Type B pancreatic cell (in vitro differentiated cells): Measurements from ENCODE around the gene SIRT7. TPM values are rescaled to one million over a fixed set of nuclear protein-coding genes. Genes with fewer than 3 reads are reported as not detected.
A peak's percentile ranks its signal among the peaks of the same experiment; 100 is the strongest.

Experiments used
- DNase-seq: peaks from one replicate; pipeline ENCODE4 v3.0.0; 2021; ENCODE audit warnings: mixed read lengths; ENCODE audit not compliant: unreplicated experiment; ENCODE audit errors: extremely low spot score
- H3K27ac Mint-ChIP-seq: 2 replicates; pipeline ENCODE4 v1.8.0; 2021; ENCODE audit warnings: mild to moderate bottlenecking, mixed read lengths
- H3K27me3 Mint-ChIP-seq: 2 replicates; pipeline ENCODE4 v1.8.0; 2021; ENCODE audit warnings: mixed read lengths
- H3K36me3 Mint-ChIP-seq: 2 replicates; pipeline ENCODE4 v1.8.0; 2021; ENCODE audit warnings: mixed read lengths
- H3K4me1 Mint-ChIP-seq: one replicate; pipeline ENCODE4 v1.8.0; 2021; ENCODE audit warnings: mixed read lengths; ENCODE audit not compliant: unreplicated experiment
- H3K4me3 Mint-ChIP-seq: 2 replicates; pipeline ENCODE4 v1.8.0; 2021; ENCODE audit warnings: mild to moderate bottlenecking, mixed read lengths
- H3K9me3 Mint-ChIP-seq: 2 replicates; pipeline ENCODE4 v1.8.0; 2021; ENCODE audit warnings: mixed read lengths
- CTCF ChIP-seq: fragments of 200-600 bp; sonication (generic); conservative IDR thresholded peaks from 2 replicates; pipeline ENCODE4 v1.5.0; 2021; ENCODE audit warnings: antibody characterized with exemption, mild to moderate bottlenecking
- total RNA-seq: library from RNA; stranded (reverse); gene quantifications from 2 replicates; pipeline ENCODE4 v1.2.1, GENCODE V29; 2021; ENCODE audit warnings: low replicate concordance

Gene SIRT7
- total RNA-seq, 1 donor from 2014 or later = 29.9 TPM

- peaks cover under 1% of the 10 kb centered on the region for H3K36me3 Mint-ChIP-seq
- peak overlapping the region; percentile 66 for H3K4me3 Mint-ChIP-seq
- no peaks in the 10 kb centered on the region for H3K27me3 Mint-ChIP-seq
- H3K9me3 Mint-ChIP-seq = no peaks in the 10 kb centered on the region
- DNase-seq = no peak
- TF ChIP-seq CTCF = no peak
- peaks cover 11% of the 10 kb centered on the region for H3K4me1 Mint-ChIP-seq
- H3K27ac Mint-ChIP-seq = peak overlapping the region; percentile 90
Measured at GRCh38 chr17:81868674-81869220, 49.2 kb downstream of the SIRT7 start.

- H3K4me3 Mint-ChIP-seq = peak overlapping the region; percentile 72
- H3K9me3 Mint-ChIP-seq = no peaks in the 10 kb centered on the region
- DNase-seq = no peak
- peak overlapping the region; percentile 90 for H3K27ac Mint-ChIP-seq
- peaks cover 5% of the 10 kb centered on the region for H3K36me3 Mint-ChIP-seq
- peaks cover 15% of the 10 kb centered on the region for H3K4me1 Mint-ChIP-seq
- TF ChIP-seq CTCF = no peak
- no peaks in the 10 kb centered on the region for H3K27me3 Mint-ChIP-seq
Measured at GRCh38 chr17:81867991-81868673, 49.8 kb downstream of the SIRT7 start.

- no peak for DNase-seq
- H3K4me1 Mint-ChIP-seq = peaks cover 20% of the 10 kb centered on the region
- peak overlapping the region; percentile 90 for H3K27ac Mint-ChIP-seq
- H3K36me3 Mint-ChIP-seq = peaks cover 10% of the 10 kb centered on the region
- no peak for TF ChIP-seq CTCF
- no peaks in the 10 kb centered on the region for H3K9me3 Mint-ChIP-seq
- H3K4me3 Mint-ChIP-seq = peak overlapping the region; percentile 72
- no peaks in the 10 kb centered on the region for H3K27me3 Mint-ChIP-seq
Measured at GRCh38 chr17:81867170-81867990, 50.6 kb downstream of the SIRT7 start.

GRCh38 chr17:81866440-81867169 lies 51.4 kb downstream of the SIRT7 start:
- no peaks in the 10 kb centered on the region for H3K9me3 Mint-ChIP-seq
- no peaks in the 10 kb centered on the region for H3K27me3 Mint-ChIP-seq
- peak overlapping the region; percentile 90 for H3K27ac Mint-ChIP-seq
- H3K36me3 Mint-ChIP-seq = peaks cover 10% of the 10 kb centered on the region
- no peak for TF ChIP-seq CTCF
- H3K4me3 Mint-ChIP-seq = peak overlapping the region; percentile 72
- no peak for DNase-seq
- peaks cover 20% of the 10 kb centered on the region for H3K4me1 Mint-ChIP-seq

GRCh38 chr17:81865733-81866439 lies 52.1 kb downstream of the SIRT7 start:
- Mint-ChIP-seq H3K4me1 (peaks cover 20% of the 10 kb centered on the region), H3K36me3 (peaks cover 10% of the 10 kb centered on the region), H3K9me3 (no peaks in the 10 kb centered on the region), H3K27me3 (no peaks in the 10 kb centered on the region), H3K4me3 (no peak overlapping the region), H3K27ac (peak overlapping the region; percentile 75)
- no peak for DNase-seq
- TF ChIP-seq CTCF = no peak
